HG03097 (cell line): ENCODE measurements around the gene PITX2.
A peak's percentile ranks its signal among the peaks of the same experiment; 100 is the strongest.

Experiments
- ATAC-seq: cut with Tn5 transposase; IDR thresholded peaks from one replicate; pipeline ENCODE4 v1.9.1; 2021; ENCODE audit not compliant: unreplicated experiment, low FRiP score

Gene PITX2

DNA sequence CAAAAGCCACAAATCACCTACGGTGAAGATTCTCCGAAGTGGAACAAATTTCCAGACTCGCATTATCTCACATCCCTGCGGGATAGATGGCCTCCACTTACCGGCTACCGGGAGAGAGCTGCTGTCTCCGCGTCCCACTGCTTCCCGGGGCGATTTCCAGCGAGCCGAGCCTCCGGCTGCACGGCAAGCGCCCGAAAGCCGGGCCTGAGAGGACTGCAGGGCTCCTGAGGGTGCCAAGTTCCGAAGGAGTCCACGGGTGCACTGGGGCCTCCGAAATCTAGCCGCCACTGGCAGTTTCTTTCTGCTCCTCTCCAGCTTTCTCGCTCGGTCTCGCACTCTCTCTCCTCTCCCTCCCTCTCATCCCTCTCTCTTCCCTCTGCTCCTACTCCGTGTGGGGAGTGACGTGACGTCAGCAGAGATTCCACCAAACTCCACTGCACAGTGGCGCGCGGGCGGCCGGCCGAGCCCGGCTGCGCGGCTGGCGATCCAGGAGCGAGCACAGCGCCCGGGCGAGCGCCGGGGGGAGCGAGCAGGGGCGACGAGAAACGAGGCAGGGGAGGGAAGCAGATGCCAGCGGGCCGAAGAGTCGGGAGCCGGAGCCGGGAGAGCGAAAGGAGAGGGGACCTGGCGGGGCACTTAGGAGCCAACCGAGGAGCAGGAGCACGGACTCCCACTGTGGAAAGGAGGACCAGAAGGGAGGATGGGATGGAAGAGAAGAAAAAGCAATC is 14.0 kb upstream of the PITX2 start:
- ATAC-seq = no peak

GRCh38 chr4:110636171-110636679 is 13.3 kb upstream of the PITX2 start:
- ATAC-seq = no peak

DNA sequence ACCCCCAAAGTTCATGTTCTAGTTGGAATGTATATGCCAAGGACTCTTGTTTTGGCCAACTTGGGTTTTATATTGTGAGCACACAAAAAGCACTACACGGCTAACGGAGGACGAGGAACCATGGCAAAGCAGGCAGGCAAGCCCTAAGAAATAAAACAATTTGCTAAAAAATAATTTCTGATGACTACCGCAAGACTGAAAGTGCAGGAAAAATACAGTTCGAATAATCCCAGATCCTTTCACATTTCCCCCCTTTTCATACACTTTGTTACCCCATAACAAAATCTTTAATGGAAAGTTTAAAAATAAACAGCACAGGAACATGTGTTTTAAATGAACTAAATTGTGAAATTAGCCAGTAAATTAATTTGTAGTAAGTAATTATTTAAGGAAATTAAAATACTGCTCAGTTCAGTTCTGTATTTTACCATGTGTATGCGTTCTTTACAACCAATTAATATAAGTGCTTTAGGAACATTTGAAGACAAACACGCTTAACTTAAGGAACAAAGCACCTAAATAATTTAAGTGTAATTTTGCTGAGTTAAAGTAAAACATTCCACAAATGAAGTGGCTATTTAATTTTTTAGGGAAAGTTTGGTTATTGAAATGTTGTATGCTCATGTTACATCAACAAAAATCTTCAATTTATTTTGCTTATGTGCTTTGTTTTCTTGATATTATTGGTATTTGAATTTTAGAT is 12.4 kb upstream of the PITX2 start:
- no peak for ATAC-seq

DNA sequence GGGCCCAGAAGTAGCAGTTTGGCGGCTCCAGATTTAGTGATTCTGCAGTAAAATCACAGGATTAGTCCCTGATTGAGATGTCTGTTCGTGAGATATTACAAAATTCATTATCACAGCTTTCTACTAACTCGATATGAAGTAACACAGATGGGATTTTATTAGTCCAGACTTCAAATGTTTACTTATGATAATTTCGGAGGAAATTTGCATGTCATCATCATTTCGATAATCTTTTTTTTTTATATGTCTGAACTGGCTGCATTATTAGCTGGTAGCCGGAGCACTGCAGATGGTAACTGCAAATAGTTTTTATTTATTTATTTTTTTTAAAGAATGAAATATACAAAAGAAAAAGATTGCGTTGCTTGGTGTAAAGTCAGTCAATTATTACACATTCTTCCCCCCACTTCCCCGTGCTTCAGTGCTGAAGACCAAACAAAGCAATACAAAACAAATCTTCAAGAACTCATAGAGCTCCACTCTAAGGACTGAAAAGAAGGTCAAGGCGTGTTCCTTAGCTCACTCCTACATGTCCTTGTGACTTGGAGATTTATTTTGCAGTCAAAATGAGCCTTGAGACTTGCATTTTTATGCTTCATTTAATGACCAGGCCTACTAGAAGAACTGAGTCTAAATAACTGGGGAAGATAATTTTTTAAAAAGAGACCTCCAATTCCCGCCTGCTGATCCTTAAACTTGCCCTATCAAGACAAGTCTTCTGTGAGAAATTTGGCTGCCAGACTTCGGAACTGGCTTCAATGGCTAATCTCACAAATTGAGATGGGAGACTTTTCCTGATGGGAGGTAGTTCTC is 11.7 kb upstream of the PITX2 start:
- ATAC-seq = no peak

DNA sequence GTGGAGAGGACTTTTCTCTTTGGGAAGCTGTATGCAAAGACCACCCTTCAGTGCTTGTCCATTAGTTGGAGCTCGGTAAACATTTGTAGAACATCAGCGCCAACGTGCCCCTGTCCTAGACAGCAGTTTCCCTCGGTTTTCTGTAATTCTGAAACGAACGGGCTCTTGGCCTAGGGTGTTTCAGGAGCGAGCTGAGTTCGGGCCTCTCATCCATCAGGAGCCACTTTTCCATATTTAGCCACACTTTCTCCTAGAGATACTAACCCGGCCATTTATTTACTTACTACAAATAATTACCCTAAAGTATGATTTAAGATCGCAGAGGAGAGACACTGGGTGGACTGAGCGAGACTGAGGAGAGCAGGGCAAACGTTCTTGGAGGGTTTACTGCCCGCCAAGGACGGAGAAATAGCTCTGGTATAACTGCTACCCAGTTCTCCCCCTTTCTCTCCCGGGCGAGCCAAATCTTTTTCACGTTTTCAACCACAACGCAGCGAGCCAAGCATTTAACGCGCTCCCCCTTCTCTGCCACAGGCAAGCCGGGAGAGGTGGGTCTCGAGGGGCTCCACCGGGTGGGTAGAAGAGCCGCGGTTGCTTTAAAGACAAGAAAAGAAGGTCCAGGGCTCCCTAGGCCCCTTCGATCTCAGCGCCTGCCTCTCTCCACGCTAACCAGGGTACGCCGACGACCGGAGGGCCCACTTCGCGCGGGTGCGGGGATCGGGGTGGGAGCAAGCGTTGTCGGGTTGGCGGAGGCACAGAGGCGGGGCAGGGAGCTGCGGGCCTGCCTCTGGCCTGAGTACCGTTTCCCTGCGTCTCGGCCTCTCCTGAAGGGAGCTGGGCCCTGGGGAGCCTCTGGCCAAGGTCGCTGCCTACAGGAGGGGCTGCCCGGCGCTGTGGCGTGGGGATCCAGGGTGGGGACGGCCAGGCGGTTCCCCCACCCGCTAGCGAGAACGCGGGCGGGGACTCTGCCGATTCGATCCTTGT is 10.8 kb upstream of the PITX2 start:
- no peak for ATAC-seq

- ATAC-seq = no peak
Measured at GRCh38 chr4:110632506-110633357, 9.9 kb upstream of the PITX2 start.

DNA sequence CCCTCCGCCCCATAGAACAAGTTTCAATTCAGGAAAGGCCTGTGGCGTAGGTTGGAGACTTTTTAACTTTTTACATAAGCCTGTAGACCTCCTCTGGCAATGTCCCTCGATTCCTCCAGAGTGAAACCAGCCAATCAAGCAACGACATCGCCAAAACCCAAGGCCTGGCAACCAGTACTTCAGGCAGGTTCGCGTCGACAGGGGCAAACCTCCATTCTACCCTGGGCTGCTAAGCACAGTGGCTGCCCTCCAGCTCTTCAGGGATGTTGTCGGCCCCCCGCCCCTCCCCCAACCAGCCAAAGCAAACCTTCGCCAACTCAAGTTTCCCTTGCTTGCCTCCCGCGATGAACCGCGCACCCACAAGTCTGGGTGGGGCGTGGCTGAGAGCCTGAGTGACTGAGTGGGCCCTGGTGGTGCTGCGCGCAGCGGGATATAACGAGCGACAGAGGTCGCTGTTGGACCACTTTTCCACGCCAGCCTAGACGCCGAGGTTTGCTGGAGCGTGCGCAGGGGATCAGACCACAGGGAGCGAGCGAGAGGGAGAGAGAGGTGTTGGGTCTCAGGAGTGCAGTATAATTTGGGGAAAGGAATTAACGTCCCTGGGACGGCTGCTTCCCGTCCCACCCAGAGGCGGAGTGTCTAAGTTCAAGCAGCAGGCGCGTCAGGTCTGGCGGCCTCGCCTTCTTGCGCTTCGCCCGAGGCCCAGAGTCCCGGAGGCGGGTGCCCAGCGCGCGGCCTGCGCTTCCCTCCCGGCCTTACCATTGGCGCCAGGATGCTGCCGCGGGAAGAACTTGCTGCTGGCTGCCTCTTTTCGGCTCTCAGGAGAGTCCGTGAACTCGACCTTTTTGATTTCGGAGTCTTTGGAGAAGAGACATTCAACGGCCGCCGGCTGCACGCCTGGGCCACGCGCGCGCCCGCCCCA is 9.0 kb upstream of the PITX2 start:
- ATAC-seq = peak; percentile 98

GRCh38 chr4:110630688-110631402 is 8.0 kb upstream of the PITX2 start:
- no peak for ATAC-seq

- ATAC-seq = no peak
Measured at GRCh38 chr4:110629780-110630687, 7.2 kb upstream of the PITX2 start.

GRCh38 chr4:110629214-110629754 is 6.4 kb upstream of the PITX2 start:
- ATAC-seq = no peak

DNA sequence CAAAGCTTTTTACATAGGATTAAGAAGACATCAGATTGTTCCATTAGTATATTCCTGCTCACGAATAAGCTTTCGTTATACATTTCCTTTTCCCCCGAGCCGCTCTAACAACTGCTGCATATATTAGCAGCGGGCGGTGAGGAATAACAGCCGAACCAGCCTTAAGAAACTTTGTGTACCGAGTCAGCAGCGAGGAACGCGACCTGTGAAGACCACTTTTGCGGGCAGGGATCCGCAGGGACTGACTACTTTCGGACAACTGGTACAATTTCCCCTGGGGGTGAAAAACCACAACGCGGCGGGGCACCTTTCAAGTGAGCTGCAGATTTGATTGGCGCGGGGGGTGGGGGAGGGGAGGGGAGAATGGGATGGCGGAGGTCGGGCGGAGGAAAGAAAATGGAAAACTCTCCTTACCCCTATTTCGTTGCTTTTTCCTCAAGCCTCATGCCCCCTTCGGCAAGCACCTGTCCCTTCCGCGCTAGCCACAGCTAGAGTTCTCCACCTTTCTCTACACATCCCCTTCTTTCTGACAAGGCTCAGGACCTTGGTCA is 5.9 kb upstream of the PITX2 start:
- no peak for ATAC-seq

DNA sequence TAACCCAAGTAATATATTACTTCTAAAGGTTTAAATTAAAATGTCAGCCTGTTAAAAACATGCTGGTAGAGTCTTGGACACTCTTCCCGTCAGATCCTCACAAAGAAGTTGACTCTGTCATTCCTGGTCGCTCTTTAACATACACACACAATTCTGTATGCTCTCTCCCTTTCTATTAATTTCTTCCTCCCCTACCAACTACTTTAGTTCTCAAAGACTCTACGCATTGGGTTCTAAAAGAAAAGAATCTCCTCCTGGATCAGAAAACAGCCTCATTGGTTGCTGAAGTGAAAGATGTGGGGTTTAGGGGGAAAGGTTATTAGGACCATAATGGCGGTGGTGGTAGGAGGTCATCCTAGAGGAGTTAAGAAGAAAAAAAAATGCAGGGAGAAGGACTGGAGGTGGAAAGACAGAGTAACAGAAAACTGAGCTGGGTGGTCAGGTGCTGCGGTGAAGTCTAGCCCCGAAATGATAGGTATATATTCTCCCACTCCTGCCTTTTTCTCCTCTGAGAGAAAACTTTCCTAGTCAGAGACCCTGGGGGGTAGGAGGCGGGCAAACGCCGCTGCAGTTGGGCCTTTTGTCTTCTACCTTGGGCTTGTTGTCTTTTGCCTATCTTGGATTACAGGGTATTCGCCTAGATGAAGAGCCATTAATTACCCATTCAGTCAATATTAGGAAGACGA is 5.2 kb upstream of the PITX2 start:
- no peak for ATAC-seq

DNA sequence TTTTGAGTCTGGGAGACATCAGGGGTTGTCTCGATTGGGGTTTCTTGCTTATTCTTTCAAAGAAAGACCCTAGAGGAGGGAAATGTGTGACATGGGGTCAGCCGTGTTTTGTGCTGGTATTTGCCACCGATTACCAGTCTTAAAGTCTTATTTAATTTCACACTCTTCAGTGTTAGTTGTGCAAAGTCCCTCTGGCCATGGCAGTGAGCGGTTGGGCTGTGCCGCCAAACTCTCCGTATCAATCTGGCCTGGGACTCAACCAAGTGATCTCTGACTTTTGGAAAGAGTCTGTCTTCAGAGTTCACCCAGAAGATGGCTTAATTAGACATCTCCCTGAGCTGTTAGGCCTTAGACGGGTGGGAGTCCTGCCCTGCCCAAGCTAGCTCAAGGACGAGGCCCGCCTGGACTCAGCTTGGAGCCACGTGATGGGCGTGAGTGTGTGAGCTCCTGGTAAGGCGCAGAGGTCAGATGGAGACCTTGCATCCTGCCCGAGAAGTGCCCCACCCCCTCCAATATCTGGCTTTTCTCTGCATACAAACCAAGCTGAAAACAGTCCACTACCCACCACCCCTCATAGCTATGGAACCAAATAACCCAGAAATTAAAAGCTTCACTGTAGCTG is 3.8 kb upstream of the PITX2 start:
- no peak for ATAC-seq

DNA sequence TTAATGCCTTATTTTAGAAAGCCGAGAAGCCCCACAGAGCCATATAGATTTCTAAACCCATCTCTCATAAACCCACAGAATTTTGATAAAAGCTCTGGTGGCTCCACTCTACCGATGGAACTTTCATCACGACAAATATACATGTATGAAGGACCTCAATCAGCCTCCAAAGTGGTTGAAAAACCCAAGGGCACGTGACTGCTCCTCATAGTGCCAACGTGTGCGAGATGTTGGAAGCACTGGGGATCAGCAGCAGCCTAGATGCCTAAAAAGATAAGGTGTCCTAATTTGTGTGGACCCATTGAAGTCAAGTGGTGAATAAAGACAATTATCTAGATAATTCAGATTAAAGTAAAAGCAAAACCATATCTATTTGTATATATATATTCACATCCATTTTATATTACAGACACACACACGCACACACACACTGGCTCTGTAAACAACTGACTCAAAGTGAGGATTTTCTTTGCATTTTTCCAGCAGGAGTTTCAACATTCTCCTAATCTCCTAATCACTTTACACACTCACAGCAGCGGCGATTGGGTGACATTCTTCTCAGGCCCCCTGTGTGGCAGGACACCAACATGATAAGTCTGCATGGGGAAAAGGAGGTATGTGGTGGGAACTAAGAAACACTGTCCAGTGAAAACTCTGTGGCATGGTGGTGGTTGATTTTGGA is 2.8 kb upstream of the PITX2 start:
- no peak for ATAC-seq
